GM12891 (cell line): ENCODE results near the gene IRF2BP2.

Experiments used
- PAX5 ChIP-seq: IDR thresholded peaks from 2 replicates; pipeline ENCODE4 v1.6.1; 2011; ENCODE audit warnings: low read length, moderate library complexity, mild to moderate bottlenecking; ENCODE audit not compliant: insufficient read depth, severe bottlenecking
- POLR2A ChIP-seq: IDR thresholded peaks from 2 replicates; pipeline ENCODE4 v1.6.1; 2011; ENCODE audit warnings: low read depth, low read length, control low read depth
- POLR2AphosphoS5 ChIP-seq: IDR thresholded peaks from 2 replicates; pipeline ENCODE4 v1.6.1; 2011; ENCODE audit warnings: low read depth, low read length, control low read depth
- POU2F2 ChIP-seq: IDR thresholded peaks from 2 replicates; pipeline ENCODE4 v1.6.1; 2011; ENCODE audit warnings: low read depth, mild to moderate bottlenecking, control low read depth, low read length, moderate library complexity
- SPI1 ChIP-seq: IDR thresholded peaks from 2 replicates; pipeline ENCODE4 v1.6.1; 2011; ENCODE audit warnings: low read depth, low read length, control low read depth
- TAF1 ChIP-seq: IDR thresholded peaks from 2 replicates; pipeline ENCODE4 v1.6.1; 2011; ENCODE audit warnings: low read depth, low read length, control low read depth

DNA sequence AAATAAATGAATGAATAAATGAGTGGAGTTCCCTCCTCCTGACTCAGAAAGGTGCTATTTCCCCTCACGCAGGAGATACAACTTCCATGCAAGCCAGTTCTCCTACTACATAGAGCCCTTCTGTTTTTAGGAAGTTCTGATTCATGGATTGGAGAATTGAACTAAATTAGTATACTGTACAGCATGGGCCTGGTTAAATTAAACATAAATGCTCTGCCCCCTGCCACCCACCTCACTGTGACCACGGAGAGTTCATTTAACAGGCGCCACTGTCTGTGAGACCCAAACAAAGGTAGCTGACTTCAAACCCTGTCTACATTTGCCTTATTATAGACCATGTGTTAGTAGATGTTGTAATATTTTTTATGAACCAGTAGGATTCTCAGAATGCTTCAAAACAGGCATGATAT lies 9.1 kb upstream of the IRF2BP2 start:
- TF ChIP-seq POLR2A: no peak
- no peak for TF ChIP-seq POLR2AphosphoS5
- TF ChIP-seq TAF1: no peak
- no peak for TF ChIP-seq SPI1
- no peak for TF ChIP-seq POU2F2
- TF ChIP-seq PAX5: no peak
